ENCODE results near the gene JAK3. TPM values are rescaled to one million over a fixed set of nuclear protein-coding genes. Genes with fewer than 3 reads are reported as not detected.
A peak's percentile ranks its signal among the peaks of the same experiment; 100 is the strongest.

The JAK3 gene
- total and polyA plus RNA-seq, 2 of the 4 experiments (the other 2 are of a cell fraction): 0.36 to 1.5 TPM

DNA sequence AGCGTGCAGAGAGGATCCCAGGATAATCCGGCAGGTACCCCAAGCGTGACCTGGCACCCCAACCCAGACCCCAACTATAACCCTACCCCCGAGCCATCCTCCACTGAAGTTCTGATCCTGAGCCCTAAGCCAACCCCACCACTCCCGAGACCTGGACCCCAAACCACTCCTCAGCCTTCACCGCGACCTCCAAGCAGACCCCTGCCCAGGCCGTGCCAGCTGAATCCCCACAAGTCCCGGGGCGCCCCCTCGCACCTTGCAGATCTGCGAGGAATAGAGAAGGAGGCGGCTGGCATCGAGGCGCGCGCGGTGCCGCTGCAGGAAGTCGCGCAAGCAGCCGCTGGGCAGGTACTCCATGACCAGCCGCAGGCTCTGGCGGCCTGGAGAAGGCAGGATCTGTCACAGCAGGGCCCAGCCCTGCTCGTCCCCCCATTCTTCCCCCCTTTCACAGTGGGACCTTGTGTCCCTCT, 16.3 kb downstream of the JAK3 start:
- H3K79me1 ChIP-seq (ENCODE audit: low read depth in 1 of 2, low read length in 2 of 2): no peaks in the 10 kb centered on the region
- H3K9me3 ChIP-seq (ENCODE audit: control insufficient read depth, insufficient read depth, low read length): no peaks in the 10 kb centered on the region
- no peak overlapping the region for H3K56ac ChIP-seq (ENCODE audit: extremely low read depth, insufficient read depth, low read length)
- intact Hi-C loops (cut with micrococcal nuclease) (no loop called here), dilution Hi-C loops (cut with HindIII; ENCODE audit: low sequenced_read_pairs, unreplicated experiment) (no loop called here), in situ Hi-C loops (cut with MboI; ENCODE audit: low sequenced_read_pairs) (no loop called here)
- H3K4me1 ChIP-seq (ENCODE audit: control insufficient read depth, insufficient read depth, low read length): peaks cover 2% of the 10 kb centered on the region; the same call in 1 of the 2 replicates
- BruUV-seq (replicated peaks): no TSS peak
- H3K27me3 ChIP-seq (ENCODE audit: control insufficient read depth, insufficient read depth, low read length): peaks cover 40% of the 10 kb centered on the region
- POLR2A ChIA-PET (ENCODE audit: unreplicated experiment): no interaction called here
- H2AK5ac ChIP-seq (ENCODE audit: low read depth, low read length): no peak overlapping the region
- no peak overlapping the region for H2BK15ac ChIP-seq (ENCODE audit: low read depth, low read length)
- H4K5ac ChIP-seq (ENCODE audit: low read depth, low read length): no peak overlapping the region
- H3K36me3 ChIP-seq (ENCODE audit: control insufficient read depth, insufficient read depth, low read length): no peaks in the 10 kb centered on the region
- CTCF ChIA-PET: no interaction called here
- DNase-seq (no peak), ATAC-seq (ENCODE audit: low read depth) (no peak)
- no peak overlapping the region for H3K23ac ChIP-seq (ENCODE audit: low read depth, low read length)
- H2AK9ac ChIP-seq (replicated peaks; ENCODE audit: low read depth, low read length, poor library complexity): no peak overlapping the region
- H4K91ac ChIP-seq (ENCODE audit: insufficient read depth, low read depth, low read length): no peak overlapping the region
- H3K4me3 ChIP-seq (ENCODE audit: insufficient read depth, low read depth, low read length): no peak overlapping the region
- no peak overlapping the region for H3K27ac ChIP-seq (ENCODE audit: insufficient read depth, low read length)
- no peak overlapping the region for H2BK20ac ChIP-seq (ENCODE audit: low read depth, low read length)
- H2BK120ac ChIP-seq (ENCODE audit: low read depth, low read length): no peak overlapping the region
- no peak overlapping the region for H3K14ac ChIP-seq (replicated peaks; ENCODE audit: low read depth, low read length)
- no peak overlapping the region for H2BK5ac ChIP-seq (ENCODE audit: low read depth, low read length, poor library complexity, severe bottlenecking)
- no peak overlapping the region for H4K8ac ChIP-seq (ENCODE audit: low read depth in 2 of 2, low read length in 2 of 2)
- no peak for TF ChIP-seq RAD21 (IDR thresholded peaks at IDR 0.05; ENCODE audit: low read length)
- TF ChIP-seq MAZ (IDR thresholded peaks at IDR 0.05; ENCODE audit: borderline replicate concordance, low read depth, low read length): no peak
- H4K20me1 ChIP-seq (ENCODE audit: insufficient read depth, low read length): no peaks in the 10 kb centered on the region
- H3K9me1 ChIP-seq (ENCODE audit: insufficient read depth, low read length): no peaks in the 10 kb centered on the region
- H3K4me2 ChIP-seq (ENCODE audit: low read depth, low read length): no peak overlapping the region
- H3K4ac ChIP-seq (ENCODE audit: low read depth, low read length): no peak overlapping the region
- H3K9ac ChIP-seq (ENCODE audit: low read depth, low read length): no peak overlapping the region
- 26% methylated on average over 13 of the region's 25 CpGs; no CpG with 5 or more reads in 1 of the 2 experiments for WGBS, 2 experiments (ENCODE audit: extremely low coverage in 2 of 2, insufficient read length in 1 of 2)
- no peak overlapping the region for H3K18ac ChIP-seq (ENCODE audit: low read depth, low read length)
- H2AFZ ChIP-seq (replicated peaks; ENCODE audit: low read length, poor library complexity): peak overlapping the region; percentile 58
